IPS-NIHi7 (cell line): ENCODE data around the gene C2orf69.

Experiments used
- DNase-seq: peaks from one replicate; pipeline ENCODE4 v3.0.0; 2012; ENCODE audit warnings: mixed read lengths; ENCODE audit errors: extremely low spot score

The C2orf69 gene

GRCh38 chr2:199914372-199914958, 3.4 kb downstream of the C2orf69 start:
- no peak for DNase-seq

- DNase-seq = no peak
Observed at GRCh38 chr2:199916980-199917379, 5.9 kb downstream of the C2orf69 start.

DNA sequence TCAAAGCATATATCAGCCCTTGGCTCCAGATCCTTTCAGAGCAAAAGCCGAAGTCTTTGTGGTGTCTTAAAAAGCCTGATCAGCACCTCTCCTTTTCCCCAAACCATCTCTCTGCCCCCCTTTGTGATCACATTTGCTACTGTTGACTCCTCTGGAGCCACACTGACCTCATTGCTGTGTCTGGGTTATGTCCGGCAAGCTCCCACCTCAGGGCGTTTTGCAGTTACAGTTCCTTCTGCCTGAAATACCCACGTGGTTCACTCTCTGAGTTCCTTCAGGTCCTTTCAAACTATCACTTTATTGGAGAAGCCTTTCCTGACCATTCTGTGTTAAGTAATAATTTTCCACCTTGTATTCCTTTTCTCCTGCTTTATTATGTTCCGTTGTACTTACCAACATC, 11.8 kb downstream of the C2orf69 start:
- DNase-seq = no peak

DNA sequence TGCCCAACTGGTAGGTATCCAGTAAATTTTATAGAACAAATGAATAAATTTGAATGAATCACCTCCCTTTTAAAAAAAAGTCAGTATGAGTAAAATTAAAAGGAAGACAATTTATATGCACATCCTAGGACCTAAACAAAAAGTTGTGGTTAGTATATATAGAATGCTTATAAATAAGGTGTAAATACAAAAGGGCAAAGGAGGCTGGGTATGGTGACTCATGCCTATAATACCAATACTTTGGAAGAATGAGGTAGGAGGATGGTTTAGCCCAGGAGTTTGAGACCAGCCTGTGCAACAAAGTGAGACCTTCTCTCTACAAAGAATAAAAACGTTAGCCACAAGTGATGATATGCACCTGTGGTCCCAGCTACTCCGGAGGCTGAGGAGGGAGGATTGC, 12.8 kb downstream of the C2orf69 start:
- no peak for DNase-seq

GRCh38 chr2:199926806-199927205, 15.7 kb downstream of the C2orf69 start:
- no peak for DNase-seq

GRCh38 chr2:199928226-199928625, 17.1 kb downstream of the C2orf69 start:
- DNase-seq = no peak

DNA sequence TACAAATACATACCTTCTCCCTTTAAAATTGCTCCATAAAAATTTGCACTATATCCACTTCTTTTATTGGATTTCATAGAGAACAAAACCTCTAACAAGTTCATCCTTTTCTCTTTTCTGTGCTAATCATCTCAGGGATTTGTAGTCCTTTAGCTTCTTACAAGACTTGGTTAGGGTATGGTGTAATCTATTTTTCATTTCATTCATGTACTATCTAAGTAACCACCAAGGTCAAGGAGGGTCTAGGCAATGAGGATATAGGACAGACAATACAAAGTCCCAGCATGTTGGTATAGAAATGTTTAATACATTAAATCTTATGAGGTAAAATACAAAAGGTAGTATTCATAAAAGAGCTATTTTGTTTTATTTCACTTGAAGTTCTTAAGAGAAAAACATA, 17.5 kb downstream of the C2orf69 start:
- no peak for DNase-seq

GRCh38 chr2:199929262-199929661, 18.2 kb downstream of the C2orf69 start:
- DNase-seq = no peak

DNA sequence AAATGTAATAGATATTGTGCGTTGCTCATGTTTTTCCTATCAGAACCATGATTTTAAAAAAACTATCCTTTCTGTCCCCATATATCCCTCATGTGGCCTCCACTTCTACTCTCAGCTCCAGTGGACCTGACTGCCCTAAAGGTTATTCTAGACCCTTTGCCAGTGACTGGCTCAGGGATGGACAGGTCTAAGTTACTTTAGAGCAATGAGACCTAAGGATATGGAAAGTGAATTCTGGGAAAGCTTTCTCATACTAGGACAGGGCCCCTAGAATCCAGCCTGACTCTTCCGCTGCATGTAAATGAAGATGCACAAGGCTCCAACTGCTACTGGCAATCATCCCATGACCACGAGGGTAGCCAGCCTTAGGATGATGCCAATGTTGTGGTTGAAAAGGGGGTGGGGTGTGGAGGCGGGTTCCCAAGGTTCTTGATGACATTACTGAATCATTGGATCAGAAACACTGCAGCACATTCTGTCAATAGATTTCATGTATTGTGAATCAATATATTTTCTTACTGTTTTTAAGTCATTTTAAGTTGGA, 21.3 kb downstream of the C2orf69 start:
- no peak for DNase-seq

DNA sequence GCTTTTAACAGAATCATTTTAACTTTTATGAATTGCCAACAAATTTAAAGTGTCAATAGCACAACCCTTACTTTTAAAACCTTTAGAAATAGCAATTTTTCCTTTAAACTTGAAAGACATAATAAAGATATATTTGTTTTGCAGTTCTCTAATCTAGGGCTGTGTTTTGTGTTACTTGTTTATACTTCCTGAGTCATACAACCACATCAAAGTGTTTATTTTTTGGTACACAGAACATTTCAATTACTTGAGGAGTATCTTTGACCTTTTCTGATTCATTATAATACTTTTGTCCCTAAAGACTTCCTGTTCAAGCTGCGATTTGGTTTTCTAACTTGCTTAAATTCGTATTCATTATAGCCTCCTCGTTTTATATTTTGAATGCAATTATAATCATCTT, 22.4 kb downstream of the C2orf69 start:
- DNase-seq = no peak

- no peak for DNase-seq
Observed at GRCh38 chr2:199936554-199936953, 25.5 kb downstream of the C2orf69 start.

DNA sequence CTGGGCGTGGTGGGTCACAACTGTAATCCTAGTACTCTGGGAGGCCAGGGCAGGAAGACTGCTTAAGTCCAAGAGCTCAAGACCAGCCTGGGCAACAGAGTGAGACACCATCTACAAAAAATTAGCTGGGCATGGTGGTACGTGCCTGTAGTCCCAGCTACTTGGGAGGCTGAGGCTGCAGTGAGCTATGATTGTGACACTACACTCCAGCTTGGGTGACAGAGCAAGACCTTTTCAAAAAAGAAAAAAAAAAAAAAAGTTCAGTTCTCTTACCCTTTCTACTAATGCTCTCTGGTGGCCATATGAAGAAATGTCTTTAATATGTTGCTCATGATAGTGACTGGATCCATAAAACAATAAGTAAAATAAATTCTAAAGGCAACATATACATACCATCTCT, 29.3 kb downstream of the C2orf69 start:
- no peak for DNase-seq

DNA sequence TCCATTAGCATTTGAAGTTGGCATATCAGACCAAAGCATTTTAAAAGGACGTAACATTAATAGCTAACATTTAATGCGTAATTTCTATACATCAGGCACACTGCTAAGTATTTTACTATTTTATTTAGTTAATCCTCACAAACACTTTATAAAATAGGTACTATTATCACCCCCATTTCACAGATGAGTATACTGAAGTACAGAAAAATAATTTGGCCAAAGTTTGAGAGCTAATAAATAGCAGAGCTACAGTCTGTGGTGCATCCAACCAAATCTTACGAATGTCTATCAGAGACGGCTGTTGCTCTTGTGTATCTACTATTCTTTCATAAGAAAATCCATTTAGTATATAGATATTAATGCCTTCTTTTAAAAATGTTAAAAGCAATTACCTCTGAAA, 32.3 kb downstream of the C2orf69 start:
- DNase-seq = no peak

GRCh38 chr2:199946196-199946595, 35.1 kb downstream of the C2orf69 start:
- DNase-seq = no peak

DNA sequence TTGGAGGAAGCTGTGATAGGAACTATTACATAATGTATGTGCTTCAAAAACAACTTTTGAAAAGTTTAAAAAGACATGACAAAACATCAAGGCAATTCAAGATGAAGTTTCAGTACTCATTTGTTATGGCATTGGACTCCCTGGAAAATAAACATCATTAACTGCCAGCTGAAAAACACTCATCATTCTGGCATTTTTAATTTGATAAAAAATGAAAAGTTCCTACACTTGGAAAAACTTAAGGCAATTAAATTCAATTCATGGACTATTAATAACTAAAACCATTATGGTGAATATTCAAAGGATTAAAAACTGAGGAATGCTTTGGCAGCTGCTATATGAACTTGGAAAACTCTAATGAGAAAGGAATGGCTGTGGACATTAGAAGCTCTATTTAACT, 35.7 kb downstream of the C2orf69 start:
- DNase-seq = no peak

- DNase-seq = no peak
Observed at GRCh38 chr2:199950396-199950795, 39.3 kb downstream of the C2orf69 start.

- DNase-seq = no peak
Observed at GRCh38 chr2:199951023-199951422, 39.9 kb downstream of the C2orf69 start.

- peak; percentile 76 for DNase-seq
Observed at GRCh38 chr2:199955007-199955338, 43.9 kb downstream of the C2orf69 start.

- peak; percentile 90 for DNase-seq
Observed at GRCh38 chr2:199955339-199956061, 44.4 kb downstream of the C2orf69 start, which contains the start of the genes MAIP1 and TYW5. MAIP1 (plus strand) TSS chr2:199955582; CDS start chr2:199955799, 217 bp downstream. TYW5 (minus strand) TSS chr2:199955491; CDS start chr2:199955470, 21 bp downstream.

GRCh38 chr2:199956062-199956380, 44.9 kb downstream of the C2orf69 start:
- no peak for DNase-seq

DNA sequence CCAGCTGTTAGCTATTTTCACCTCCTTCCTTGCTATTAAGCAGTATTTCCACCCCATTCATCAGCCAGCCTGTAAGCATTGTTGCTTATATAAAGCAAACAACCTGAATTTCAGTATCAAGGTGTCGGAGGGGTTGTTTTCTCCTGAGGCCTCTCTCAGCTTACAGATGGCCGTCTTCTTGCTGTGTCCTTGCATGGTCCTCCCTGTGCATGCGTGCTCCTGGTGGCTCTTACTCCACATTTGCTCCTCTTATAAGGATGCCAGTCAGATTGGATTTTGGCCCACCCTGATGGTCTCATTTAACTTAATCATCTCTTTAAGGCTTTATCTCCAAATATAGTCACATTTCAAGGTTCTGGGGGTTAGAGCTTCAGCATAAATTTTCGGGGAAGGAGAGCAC, 46.9 kb downstream of the C2orf69 start:
- no peak for DNase-seq

DNA sequence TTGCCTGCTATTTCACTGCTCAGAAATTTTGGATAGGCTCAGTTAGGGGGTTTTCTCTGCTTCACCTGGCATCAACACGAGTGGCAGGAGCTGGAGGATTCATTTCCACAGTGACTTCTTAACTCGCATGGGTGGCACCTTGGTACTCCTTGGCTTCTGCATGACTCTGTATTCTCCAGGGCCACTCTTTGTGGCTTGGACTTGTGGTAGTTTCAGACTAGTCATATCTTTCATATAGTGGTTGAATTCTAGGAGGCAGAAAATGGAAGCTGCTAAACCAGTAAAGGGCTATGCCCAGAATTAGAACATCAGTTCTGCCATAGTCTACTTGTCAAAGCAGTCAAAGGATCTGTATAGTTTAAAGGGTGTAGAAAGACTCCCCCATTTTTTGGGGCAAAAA, 51.1 kb downstream of the C2orf69 start:
- DNase-seq = no peak

DNA sequence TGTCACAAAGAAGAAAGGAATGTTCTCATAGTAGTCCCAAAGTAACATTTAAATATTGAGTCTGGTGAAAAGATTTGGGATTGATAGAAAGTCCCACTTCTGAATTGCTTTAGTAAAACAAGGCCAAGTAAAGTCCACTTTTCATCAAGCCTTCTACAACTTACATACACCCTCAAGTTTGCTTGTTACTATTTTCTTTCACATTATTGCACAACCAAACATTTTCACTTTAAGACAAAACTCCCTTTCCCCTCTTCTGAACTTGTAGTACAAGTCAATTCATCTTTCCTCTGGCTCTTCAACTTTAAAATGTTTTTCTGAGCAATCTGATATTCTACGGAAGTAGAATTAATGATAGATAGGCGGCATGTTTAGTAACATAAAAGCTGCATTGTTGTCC, 55.3 kb downstream of the C2orf69 start:
- DNase-seq = no peak

DNA sequence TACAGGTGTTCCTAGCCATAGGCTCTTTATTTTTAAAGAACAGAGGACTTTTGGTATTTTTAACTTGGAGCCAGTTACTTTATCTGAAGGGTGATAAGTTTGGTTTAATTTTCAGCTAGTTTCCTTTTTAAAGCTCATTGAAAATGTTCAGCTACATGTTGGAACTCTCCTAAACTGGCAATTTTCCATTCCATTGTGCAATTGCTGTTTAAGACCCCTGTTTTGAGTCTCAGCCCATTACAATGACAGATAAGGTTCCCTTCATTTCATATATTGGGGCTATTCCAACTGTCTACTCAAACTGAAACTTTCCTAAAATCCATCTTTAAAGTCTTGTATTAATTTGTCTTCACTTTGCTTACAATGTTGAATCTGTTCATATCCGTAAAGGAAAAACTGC, 55.9 kb downstream of the C2orf69 start:
- no peak for DNase-seq
